Iris pigment epithelial cell (primary cell): ENCODE results near the gene GAS2L1.

Experiments used
- DNase-seq: peaks from one replicate; pipeline ENCODE4 v3.0.0-alpha.2; 2011; ENCODE audit warnings: low read depth

GAS2L1 gene

GRCh38 chr22:29275819-29276565 lies 30.5 kb upstream of the GAS2L1 start:
- DNase-seq = no peak

DNA sequence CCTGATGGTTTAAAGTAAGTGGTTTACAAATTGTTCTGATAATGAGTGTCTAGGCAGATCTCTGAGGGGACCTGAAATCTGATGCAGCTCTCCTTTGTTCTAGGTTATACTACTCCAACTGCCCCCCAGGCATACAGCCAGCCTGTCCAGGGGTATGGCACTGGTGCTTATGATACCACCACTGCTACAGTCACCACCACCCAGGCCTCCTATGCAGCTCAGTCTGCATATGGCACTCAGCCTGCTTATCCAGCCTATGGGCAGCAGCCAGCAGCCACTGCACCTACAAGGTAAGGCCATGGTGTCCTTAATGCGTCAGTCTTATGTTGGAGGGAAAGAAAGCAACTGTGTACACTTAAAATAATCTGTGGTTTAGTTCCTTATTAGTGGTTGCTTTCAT lies 28.5 kb upstream of the GAS2L1 start:
- DNase-seq = no peak

- DNase-seq = no peak
These were observed 22.3 kb upstream of the GAS2L1 start for GRCh38 chr22:29284196-29284595.

GRCh38 chr22:29288837-29289236 lies 17.6 kb upstream of the GAS2L1 start:
- DNase-seq = no peak

DNA sequence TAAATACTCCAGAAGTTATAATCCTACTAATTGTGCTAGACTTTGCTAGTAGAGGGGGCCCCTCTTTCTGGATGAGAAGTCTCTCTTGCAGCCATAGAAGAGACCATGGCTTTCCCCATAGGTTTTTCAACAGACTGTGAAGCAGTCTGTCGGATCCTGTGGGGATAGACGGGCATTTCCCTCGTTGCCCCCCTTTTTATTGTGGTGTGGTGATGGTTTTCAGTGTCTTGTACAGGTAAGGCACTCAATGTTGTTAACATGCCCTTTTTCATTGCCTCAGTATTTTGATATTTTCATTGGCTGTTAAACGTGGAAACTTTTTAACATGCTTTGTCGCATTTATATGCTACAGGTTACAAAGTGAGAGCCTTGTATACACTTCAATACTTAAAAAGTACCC lies 16.4 kb upstream of the GAS2L1 start:
- DNase-seq = no peak

DNA sequence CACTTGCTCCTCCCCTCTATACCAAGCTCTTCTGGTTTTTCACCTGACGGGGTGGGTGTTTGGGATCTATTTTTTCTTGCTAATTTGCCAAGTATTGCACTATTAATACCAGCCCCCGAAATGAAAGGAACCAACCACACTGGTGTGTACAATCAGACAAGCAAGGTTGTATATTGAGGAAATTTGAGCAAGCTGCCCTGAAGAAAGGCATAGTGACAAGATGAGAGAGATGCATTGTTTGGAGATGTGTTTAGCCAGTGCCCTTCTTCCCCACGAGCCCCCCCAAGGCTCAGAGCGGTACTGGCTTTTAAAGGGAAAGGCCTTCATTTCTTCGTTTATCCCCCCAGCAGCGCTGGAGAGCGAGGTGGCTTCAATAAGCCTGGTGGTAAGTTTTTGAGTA lies 15.2 kb upstream of the GAS2L1 start:
- no peak for DNase-seq

GRCh38 chr22:29292379-29292778 lies 14.1 kb upstream of the GAS2L1 start:
- no peak for DNase-seq

DNA sequence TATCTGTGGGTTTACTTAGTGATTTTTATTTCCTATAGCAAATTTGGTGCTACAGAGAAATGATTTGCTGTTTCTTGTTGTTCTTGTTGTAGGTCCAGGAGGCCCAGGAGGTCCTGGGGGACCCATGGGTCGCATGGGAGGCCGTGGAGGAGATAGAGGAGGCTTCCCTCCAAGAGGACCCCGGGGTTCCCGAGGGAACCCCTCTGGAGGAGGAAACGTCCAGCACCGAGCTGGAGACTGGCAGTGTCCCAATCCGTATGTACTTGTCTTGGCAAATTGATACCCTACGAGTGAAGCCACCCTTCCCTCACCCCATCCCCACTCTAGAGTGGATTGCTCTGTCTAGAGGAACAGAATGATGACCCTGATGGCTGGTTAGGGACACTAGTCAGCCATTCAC lies 7.8 kb upstream of the GAS2L1 start:
- no peak for DNase-seq

DNA sequence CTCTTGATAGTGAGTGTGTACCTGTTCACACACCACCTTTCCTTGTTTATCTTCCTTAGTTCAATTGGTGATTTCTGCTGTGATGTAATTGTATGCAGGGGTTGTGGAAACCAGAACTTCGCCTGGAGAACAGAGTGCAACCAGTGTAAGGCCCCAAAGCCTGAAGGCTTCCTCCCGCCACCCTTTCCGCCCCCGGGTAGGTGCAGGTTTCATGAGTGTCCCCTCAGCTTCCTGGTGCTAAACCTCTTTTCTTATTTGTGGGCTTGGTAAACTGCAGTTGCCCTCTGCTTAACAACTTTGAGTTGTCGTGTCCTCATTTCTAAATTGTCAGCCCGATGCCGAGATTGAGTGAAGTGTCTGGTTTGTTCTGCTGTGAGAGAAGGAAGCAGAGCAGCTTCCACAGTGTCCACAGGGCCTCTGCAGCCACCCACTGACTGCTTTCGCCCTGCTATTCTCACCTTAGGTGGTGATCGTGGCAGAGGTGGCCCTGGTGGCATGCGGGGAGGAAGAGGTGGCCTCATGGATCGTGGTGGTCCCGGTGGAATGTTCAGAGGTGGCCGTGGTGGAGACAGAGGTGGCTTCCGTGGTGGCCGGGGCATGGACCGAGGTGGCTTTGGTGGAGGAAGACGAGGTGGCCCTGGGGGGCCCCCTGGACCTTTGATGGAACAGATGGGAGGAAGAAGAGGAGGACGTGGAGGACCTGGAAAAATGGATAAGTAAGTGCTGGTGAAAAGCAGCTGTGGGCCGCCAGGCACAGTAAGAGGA lies 7.1 kb upstream of the GAS2L1 start:
- DNase-seq = no peak

DNA sequence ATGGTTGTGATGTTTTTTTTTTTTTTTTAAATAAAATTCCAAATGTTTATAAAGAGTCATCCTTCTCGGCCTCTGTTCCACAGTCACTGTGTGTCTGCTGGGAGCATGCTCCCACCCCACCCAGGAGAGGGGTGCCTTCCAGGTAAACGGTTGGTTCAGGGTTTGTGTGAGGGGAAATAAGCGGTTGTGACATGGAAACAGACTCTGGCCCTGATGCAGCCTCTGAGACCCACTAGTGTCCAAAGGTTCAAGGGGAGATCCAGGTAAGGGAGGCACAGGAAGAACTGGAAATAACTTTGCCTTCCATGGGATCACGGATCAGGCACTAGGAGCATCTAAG lies 6.0 kb upstream of the GAS2L1 start:
- no peak for DNase-seq

DNA sequence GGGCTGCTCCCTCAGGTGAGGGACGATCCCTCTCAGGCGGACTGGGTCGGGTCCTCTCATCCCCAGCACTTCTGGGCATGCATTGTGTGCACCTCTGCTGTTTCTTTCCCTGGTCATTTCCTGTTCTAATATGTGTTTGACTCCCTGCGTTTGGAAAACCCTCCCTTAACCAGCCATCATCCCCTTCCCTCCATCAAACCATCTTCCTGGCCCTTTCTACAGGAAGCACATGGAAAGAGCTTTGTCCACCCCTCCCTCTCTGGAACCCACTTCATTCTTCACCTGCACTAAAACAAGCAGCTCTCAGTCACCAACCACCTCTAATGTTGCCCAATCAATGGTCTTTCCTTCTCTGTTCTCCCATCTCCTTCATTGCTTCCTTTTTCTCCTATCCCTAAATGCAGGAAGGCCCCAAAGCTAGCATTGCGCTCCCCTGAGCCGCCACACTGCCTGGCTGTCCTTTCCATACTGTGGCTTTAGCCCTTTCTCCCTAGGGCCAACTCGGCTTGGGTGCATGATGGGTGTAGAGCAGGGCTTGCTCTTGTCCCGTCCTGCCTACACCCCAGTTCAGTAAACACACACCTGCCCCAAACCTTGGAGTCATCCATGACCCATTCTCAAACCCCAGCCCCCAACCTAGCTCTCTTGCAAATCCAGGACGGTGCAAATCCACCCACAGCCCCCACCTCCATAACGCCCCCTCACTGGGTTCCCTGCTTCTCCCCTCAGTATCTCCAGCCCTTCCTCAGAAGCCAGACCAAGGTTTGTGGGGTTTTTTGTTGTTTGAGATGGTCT lies 5.4 kb upstream of the GAS2L1 start:
- no peak for DNase-seq

- no peak for DNase-seq
These were observed 4.6 kb upstream of the GAS2L1 start for GRCh38 chr22:29301716-29302401.

GRCh38 chr22:29302402-29302680 lies 4.1 kb upstream of the GAS2L1 start:
- DNase-seq = no peak

DNA sequence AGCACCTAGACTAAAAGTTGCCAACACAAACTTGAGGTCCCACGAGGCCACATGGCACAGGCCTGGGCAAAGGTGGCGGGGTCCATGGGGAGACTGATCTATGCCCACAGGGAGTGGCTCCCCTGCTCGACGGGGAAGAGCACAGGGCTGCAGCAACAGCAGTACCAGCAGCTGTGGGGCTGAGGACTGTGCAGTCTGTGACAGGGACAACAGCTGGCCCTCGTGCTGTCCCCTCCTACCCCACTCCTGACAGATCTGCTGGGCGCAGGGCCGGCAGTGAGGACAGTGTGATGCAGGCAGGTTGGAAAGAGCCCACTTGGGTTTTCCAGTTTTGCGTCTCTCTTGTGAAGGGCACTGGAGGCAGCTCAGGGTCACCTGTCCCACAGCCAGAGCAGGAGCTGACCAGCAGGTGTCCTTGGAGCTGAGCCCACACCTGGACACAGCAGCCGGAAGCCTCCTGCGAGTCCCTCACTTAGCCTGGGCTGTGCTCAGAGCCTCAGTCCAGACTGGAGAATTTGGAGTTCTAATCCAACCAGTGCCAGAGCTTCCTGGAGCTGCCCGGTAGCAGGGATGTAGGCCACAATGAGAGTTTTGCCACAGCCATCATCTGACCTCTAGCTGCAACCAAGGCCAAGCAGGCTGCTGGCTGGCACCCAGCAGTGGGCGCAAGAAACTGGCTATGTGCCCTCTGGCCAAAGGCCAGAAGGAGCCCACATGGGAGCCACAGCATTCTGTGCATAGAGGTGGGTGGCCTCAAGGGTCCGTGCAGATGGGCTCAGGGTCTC lies 3.6 kb upstream of the GAS2L1 start:
- no peak for DNase-seq

- DNase-seq = no peak
These were observed 645 bp upstream of the GAS2L1 start for GRCh38 chr22:29305836-29306174.

DNA sequence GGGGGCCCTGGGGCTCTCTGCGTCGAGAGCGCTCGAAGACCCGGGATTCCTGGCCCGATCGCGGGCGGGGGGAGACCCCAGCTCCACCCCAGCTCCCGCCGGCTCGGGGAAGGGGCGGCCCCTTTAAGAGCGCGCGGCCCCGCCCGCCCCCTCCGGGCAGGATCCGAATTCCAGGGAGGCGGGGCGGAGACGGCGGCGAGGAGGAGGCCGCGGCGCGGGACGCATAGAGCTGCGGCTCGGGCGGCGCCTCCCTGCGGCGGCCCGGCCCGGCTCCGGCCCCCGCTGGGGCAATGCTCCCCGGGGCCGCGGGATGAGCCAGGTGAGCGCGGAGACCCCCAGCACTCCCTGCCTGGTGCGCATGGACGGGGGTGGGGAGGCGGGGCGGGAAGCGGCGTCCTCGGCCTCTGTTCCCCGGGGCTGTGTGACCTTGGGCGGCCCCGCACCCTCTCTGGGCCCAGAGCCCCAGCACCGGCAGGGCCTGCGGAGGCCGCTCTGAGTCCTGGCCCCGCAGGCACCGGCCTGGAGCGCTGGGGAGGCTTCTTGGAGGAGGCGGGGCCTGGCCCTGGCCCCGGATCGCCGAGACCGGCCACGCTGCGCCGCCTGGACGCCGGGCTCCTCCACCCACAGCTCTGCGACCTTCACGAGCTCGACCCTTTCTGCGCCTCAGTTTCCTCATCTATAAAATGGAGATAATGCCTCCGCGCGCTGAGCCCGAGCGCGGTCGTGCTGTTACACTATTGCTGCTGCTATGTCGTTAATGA lies 565 bp downstream of the GAS2L1 start:
- DNase-seq = peak; percentile 79

DNA sequence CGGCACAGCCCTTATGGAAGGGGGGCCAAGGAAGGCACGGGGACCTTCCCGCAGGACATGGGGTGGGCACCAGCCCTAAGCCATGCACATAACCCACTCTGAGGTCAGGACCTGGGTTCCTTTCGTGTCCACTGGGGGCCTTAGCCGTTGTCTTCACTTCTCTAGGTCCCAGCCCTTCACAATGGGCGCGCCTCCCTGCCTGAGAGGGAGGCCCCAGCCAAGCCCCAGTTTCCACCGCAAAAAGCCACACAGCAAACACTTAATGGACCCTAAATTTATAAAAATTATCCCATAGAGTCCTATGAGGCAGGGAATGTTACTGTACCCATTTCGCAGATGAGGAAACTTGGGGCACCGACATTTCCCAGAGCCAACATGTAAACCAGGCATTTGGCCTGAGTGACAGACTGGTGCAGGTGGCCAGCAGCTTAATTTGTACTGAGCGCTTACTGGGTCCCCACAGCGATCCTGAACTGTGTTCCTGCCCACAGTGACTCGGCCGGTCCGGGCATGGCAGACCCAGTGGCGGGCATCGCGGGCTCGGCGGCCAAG lies 1.2 kb downstream of the GAS2L1 start:
- no peak for DNase-seq

- DNase-seq = no peak
These were observed 1.8 kb downstream of the GAS2L1 start for GRCh38 chr22:29308148-29308790.

DNA sequence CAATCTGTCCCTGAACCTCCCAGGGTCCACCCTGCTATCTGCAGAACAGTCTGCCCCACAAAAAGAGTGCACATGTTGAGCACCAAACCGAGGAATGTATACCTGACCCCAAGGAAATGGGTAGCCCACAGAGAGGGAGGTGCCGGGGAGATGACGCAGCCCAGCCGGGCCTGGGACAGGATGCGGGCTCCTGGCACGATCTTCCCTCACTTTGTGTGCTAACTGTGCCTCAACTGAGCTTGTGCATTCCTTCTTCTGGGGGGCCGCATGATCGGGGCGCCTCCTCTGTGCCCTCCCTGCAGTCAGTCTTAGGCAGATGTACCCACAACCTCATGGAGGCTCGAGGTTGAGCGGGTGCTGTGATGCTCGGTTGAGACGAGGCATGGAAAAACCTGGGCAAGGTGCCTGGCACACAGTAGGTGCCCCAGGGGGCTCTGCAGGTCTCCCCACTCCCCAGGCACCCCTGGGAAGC lies 2.4 kb downstream of the GAS2L1 start:
- DNase-seq = peak; percentile 73

- no peak for DNase-seq
These were observed 3.0 kb downstream of the GAS2L1 start for GRCh38 chr22:29309332-29310064.
